Heart right ventricle (tissue), 16 donors: ENCODE results near the gene RCOR2. TPM values are rescaled to one million over a fixed set of nuclear protein-coding genes. Genes with fewer than 3 reads are reported as not detected.
"Not testable (repeated sequence)": the region's sequence is repeated elsewhere in the genome, so short reads cannot be mapped to it uniquely, and the experiment has no call there.

Experiments
- ATAC-seq, 8 donors: fragments of 200-7000 bp; cut with Tn5 transposase; one replicate each; pipeline ENCODE4 v1.9.1; 2020; ENCODE audit warnings: mild to moderate bottlenecking in 8 of 8, moderate library complexity in 8 of 8, moderate number of reproducible peaks in 1 of 8
- DNase-seq, 2 donors: peaks; one replicate each; pipeline ENCODE4 v3.0.0-alpha.2; 2020
- H3K27ac ChIP-seq, 10 donors: fragments of 200-600 bp; sonication (generic) in 2 of 10; one replicate each; pipeline versions ENCODE4 v1.5.0 to v1.8.0; 2020 to 2022; ENCODE audit warnings: mild to moderate bottlenecking in 3 of 10
- H3K27me3 ChIP-seq, 7 donors: fragments of 200-600 bp; one replicate each; pipeline ENCODE4 v1.8.0; 2021 to 2022; ENCODE audit warnings: mild to moderate bottlenecking in 2 of 7
- H3K36me3 ChIP-seq, 9 donors: fragments of 200-600 bp; sonication (generic) in 1 of 9; one replicate each; pipeline versions ENCODE4 v1.5.0 to v1.8.0; 2020 to 2022; ENCODE audit warnings: mild to moderate bottlenecking in 2 of 9
- H3K4me1 ChIP-seq, 9 donors: fragments of 200-600 bp; sonication (generic) in 1 of 9; one replicate each; pipeline versions ENCODE4 v1.5.0 to v1.8.0; 2020 to 2022; ENCODE audit warnings: mild to moderate bottlenecking in 4 of 9
- H3K4me3 ChIP-seq, 10 donors: fragments of 200-600 bp; sonication (generic) in 2 of 10; one replicate each; pipeline versions ENCODE4 v1.5.0 to v1.8.0; 2020 to 2022; ENCODE audit warnings: mild to moderate bottlenecking in 7 of 10, moderate library complexity in 2 of 10
- H3K9me3 ChIP-seq, 11 donors: fragments of 200-600 bp in 10 of 11; sonication (generic) in 2 of 11; one replicate each; pipeline versions ENCODE4 v1.5.0 to v1.8.0; 2013 to 2022; ENCODE audit warnings: mild to moderate bottlenecking in 2 of 11, control low read depth in 1 of 11, moderate library complexity in 1 of 11
- CTCF ChIP-seq, 9 donors: fragments of 200-600 bp; sonication (generic) in 2 of 9; IDR thresholded peaks; one replicate each; pipeline versions ENCODE4 v1.5.0 to v1.8.0; 2021 to 2022; ENCODE audit warnings: antibody characterized with exemption in 9 of 9, mild to moderate bottlenecking in 5 of 9, moderate library complexity in 1 of 9
- WGBS, 2 donors: extraction: QIAGEN DNeasy Blood & Tissue Kit; methylation state at CpG; one replicate each; pipeline ENCODE4 v1.1.7; 2013; ENCODE audit warnings: inconsistent platforms in 1 of 2; 5-methylcytosine and 5-hydroxymethylcytosine counted together
- intact Hi-C, 10 donors: fragments of 100-400 bp; cut with DNase I; formaldehyde crosslinking; loops; one replicate each; pipeline versions ENCODE4 v1.11.1 to v1.14.2; 2022
- polyA plus RNA-seq, 2 donors: library from polyadenylated mRNA; stranded (reverse); fragments of 200-250 nt; gene quantifications; one replicate each; pipeline ENCODE4 v1.2.3, GENCODE V29; 2013
- total RNA-seq, 10 donors: library from RNA; stranded (reverse); fragmentation: NEBNext Ultra II Directional in 3 of 10; extraction: Animal tissue kit (Norgen Biotek cat#: 25700) in 3 of 10; gene quantifications; one replicate each; pipeline versions ENCODE4 v1.2.1 to v1.2.4, GENCODE V29; 2021 to 2023
- donor health status: Arrhythmogenic right ventricular cardiomyopathy.
- donor health status: ischemic (EF 13 %, LVEDD 7.1; RV severe dilation, severe dysfunction).
- donor health status: healthy with polysubstance abuse.
- donor health status: DM: no; HTN: yes; CAD: no.
- donor health status: DM: no; HTN: no; CAD: no.
- donor health status: ischemic (EF 25% LVEDD 6.9; RV normal size, moderate dysfunction).
- donor health status: ischemic (EF 25% LVEDD 5.7; RV mildly dilated, moderate dysfunction).
- donor health status: healthy.
- donor health status: DM: yes; HTN: yes; CAD: no.
- donor health status: Ischemic cardiomyopathy.
- donor health status: ischemic (EF 35%, LVEDD 5.7; RV mildly dilated, moderate dysfunction).
- donor health status: nonischemic (EF 11% LVEDD 7.7; RV severe dilation, severe dysfunction).
- donor health status: DM: yes; HTN: yes; CAD: no.
- donor health status: PGD.
- donor health status: ischemic (EF 29% LVEDD 5.4; RV normal size, mild dysfunction).
- donor health status: nonischemic (EF 23%, LVEDD 6.1; RV moderate dilation, normal function).

RCOR2 gene
- total and polyA plus RNA-seq, 12 donors = 1.1 to 8.4 (median 5.0) TPM

- no peaks in the 10 kb centered on the region for H3K27me3 ChIP-seq
- TF ChIP-seq CTCF (IDR thresholded peaks at IDR 0.05) = no peak
- DNase-seq (no peak), ATAC-seq (no peak)
- H3K27ac ChIP-seq = peak overlapping the region in 2 of 10 donors; percentile 2 to 48
- peaks cover 0 to 37% (median 4%) of the 10 kb centered on the region in 9 donors for H3K36me3 ChIP-seq
- intact Hi-C loops = no loop called here
- no peaks in the 10 kb centered on the region for H3K9me3 ChIP-seq
- WGBS, 2 donors = 94 to 97% methylated on average over 4 of the region's 4 CpGs
- peaks cover 35 to 89% (median 67%) of the 10 kb centered on the region in 9 donors for H3K4me1 ChIP-seq
- no peak overlapping the region for H3K4me3 ChIP-seq
Observed at GRCh38 chr11:63867511-63867910, 49.5 kb downstream of the RCOR2 start.

- no peaks in the 10 kb centered on the region for H3K27me3 ChIP-seq
- intact Hi-C loops = no loop called here
- DNase-seq = no peak
- TF ChIP-seq CTCF (IDR thresholded peaks at IDR 0.05) = no peak
- no peak overlapping the region for H3K4me3 ChIP-seq
- H3K27ac ChIP-seq = peak overlapping the region in 2 of 10 donors; percentile 19 to 48
- H3K4me1 ChIP-seq = peaks cover 32 to 83% (median 57%) of the 10 kb centered on the region in 9 donors
- peaks cover 0 to 50% (median 4%) of the 10 kb centered on the region in 9 donors for H3K36me3 ChIP-seq
- 61 to 78% methylated on average over 4 of the region's 4 CpGs for WGBS, 2 donors
- H3K9me3 ChIP-seq = no peaks in the 10 kb centered on the region
- no peak for ATAC-seq
Observed at GRCh38 chr11:63866211-63866610, 50.8 kb downstream of the RCOR2 start.

- H3K4me1 ChIP-seq = peaks cover 17 to 68% (median 42%) of the 10 kb centered on the region in 9 donors
- ATAC-seq, intact Hi-C loops: not testable (repeated sequence)
Observed at GRCh38 chr11:63863620-63864019, 53.3 kb downstream of the RCOR2 start.

GRCh38 chr11:63862923-63863322 is 54.0 kb downstream of the RCOR2 start:
- no peak for TF ChIP-seq CTCF (IDR thresholded peaks at IDR 0.05)
- peak overlapping the region in 1 of 10 donors; percentile 58 for H3K27ac ChIP-seq
- WGBS, 2 donors = 58 to 65% methylated on average over 4 of the region's 4 CpGs
- ATAC-seq (peak in 1 of 8 donors; percentile 7), DNase-seq (no peak)
- H3K9me3 ChIP-seq = no peaks in the 10 kb centered on the region
- H3K27me3 ChIP-seq = no peaks in the 10 kb centered on the region
- peaks cover 10 to 68% (median 42%) of the 10 kb centered on the region in 9 donors for H3K4me1 ChIP-seq
- intact Hi-C loops = no loop called here
- no peak overlapping the region for H3K4me3 ChIP-seq
- peaks cover 0 to 62% (median 4%) of the 10 kb centered on the region in 9 donors for H3K36me3 ChIP-seq

More at GRCh38 chr11:63863620-63864019, 53.3 kb downstream of the RCOR2 start:
- not testable (repeated sequence) for H3K27me3 ChIP-seq, H3K9me3 ChIP-seq, H3K4me3 ChIP-seq, DNase-seq, H3K27ac ChIP-seq
- peaks cover 0 to 62% (median 4%) of the 10 kb centered on the region in 9 donors for H3K36me3 ChIP-seq
- 97 to 98% methylated on average over 6 of the region's 6 CpGs for WGBS, 2 donors

Other genes with a start within 250 kb of the RCOR2 start
- 10 to 100 TPM in 8 of 10 donors, 1 to 10 TPM in 2; 8.5 to 22.2 (median 12.5) TPM for gene ATL3, start 245.8 kb downstream of the RCOR2 start, total RNA-seq
- gene ATL3, start 245.8 kb downstream of the RCOR2 start, polyA plus RNA-seq = 1 to 10 TPM; 5.9 to 7.3 TPM
- 10 to 100 TPM; 38.0 to 72.0 (median 55.4) TPM for gene RTN3, start 235.7 kb downstream of the RCOR2 start, total RNA-seq
- 10 to 100 TPM; 31.1 to 51.7 TPM for gene RTN3, start 235.7 kb downstream of the RCOR2 start, polyA plus RNA-seq
- 10 to 100 TPM in 4 of 10 donors, 1 to 10 TPM in 6; 6.8 to 14.3 (median 8.9) TPM for gene ZFTA, start 148.4 kb downstream of the RCOR2 start, total RNA-seq
- gene ZFTA, start 148.4 kb downstream of the RCOR2 start, polyA plus RNA-seq = 1 to 10 TPM; 4.6 to 7.5 TPM
- gene SPINDOC, start 103.7 kb downstream of the RCOR2 start, total RNA-seq = 10 to 100 TPM in 5 of 10 donors, 1 to 10 TPM in 5; 7.0 to 13.2 (median 9.9) TPM
- 1 to 10 TPM; 9.4 to 9.7 TPM for gene SPINDOC, start 103.7 kb downstream of the RCOR2 start, polyA plus RNA-seq
- gene MARK2, start 78.1 kb downstream of the RCOR2 start, total RNA-seq = 10 to 100 TPM; 33.8 to 42.7 (median 39.0) TPM
- 10 to 100 TPM; 12.6 to 18.9 TPM for gene MARK2, start 78.1 kb downstream of the RCOR2 start, polyA plus RNA-seq
- 10 to 100 TPM; 13.0 to 26.4 (median 19.7) TPM for gene NAA40, start 21.8 kb upstream of the RCOR2 start, total RNA-seq
- 10 to 100 TPM; 13.9 to 38.8 TPM for gene NAA40, start 21.8 kb upstream of the RCOR2 start, polyA plus RNA-seq
- 1,000 to 10,000 TPM in 6 of 10 donors, 100 to 1,000 TPM in 4; 868 to 1,274 (median 1,041) TPM for gene COX8A, start 57.5 kb upstream of the RCOR2 start, total RNA-seq
- 1,000 to 10,000 TPM; 1,312 to 2,481 TPM for gene COX8A, start 57.5 kb upstream of the RCOR2 start, polyA plus RNA-seq
- 10 to 100 TPM; 47.0 to 58.2 (median 49.8) TPM for gene OTUB1, start 69.3 kb upstream of the RCOR2 start, total RNA-seq
- 10 to 100 TPM; 34.9 to 87.0 TPM for gene OTUB1, start 69.3 kb upstream of the RCOR2 start, polyA plus RNA-seq
- gene FLRT1, start 118.8 kb upstream of the RCOR2 start, total RNA-seq = under 1 TPM; 0.17 to 0.83 (median 0.39) TPM
- under 1 TPM; 0.22 to 0.44 TPM for gene FLRT1, start 118.8 kb upstream of the RCOR2 start, polyA plus RNA-seq
- 100 to 1,000 TPM in 8 of 10 donors, 10 to 100 TPM in 2; 86.2 to 134 (median 115) TPM for gene MACROD1, start 248.9 kb upstream of the RCOR2 start, total RNA-seq
- 100 to 1,000 TPM in 1 of 2 donors, 10 to 100 TPM in 1; 77.6 to 497 TPM for gene MACROD1, start 248.9 kb upstream of the RCOR2 start, polyA plus RNA-seq